Measurements from ENCODE around the gene RRP7A.

The RRP7A gene

GRCh38 chr22:42472671-42473070 lies 46.9 kb downstream of the RRP7A start:
- DNase-seq (ENCODE audit: low read depth): no peak
- H3K4me3 ChIP-seq (ENCODE audit: low read depth, low read length): no peak overlapping the region
- TF ChIP-seq CTCF (IDR thresholded peaks at IDR 0.05; ENCODE audit: low read depth, low read length, missing control alignments): no peak

GRCh38 chr22:42471441-42471840 lies 48.2 kb downstream of the RRP7A start:
- DNase-seq (ENCODE audit: low read depth): no peak
- H3K4me3 ChIP-seq (ENCODE audit: low read depth, low read length): no peak overlapping the region
- TF ChIP-seq CTCF (IDR thresholded peaks at IDR 0.05; ENCODE audit: low read depth, low read length, missing control alignments): no peak

GRCh38 chr22:42470366-42471082 lies 49.1 kb downstream of the RRP7A start:
- H3K4me3 ChIP-seq (ENCODE audit: low read depth, low read length): no peak overlapping the region
- TF ChIP-seq CTCF (IDR thresholded peaks at IDR 0.05; ENCODE audit: low read depth, low read length, missing control alignments): no peak
- no peak for DNase-seq (ENCODE audit: low read depth)

GRCh38 chr22:42468841-42469240 lies 50.8 kb downstream of the RRP7A start:
- no peak overlapping the region for H3K4me3 ChIP-seq (ENCODE audit: low read depth, low read length)
- no peak for DNase-seq (ENCODE audit: low read depth)
- no peak for TF ChIP-seq CTCF (IDR thresholded peaks at IDR 0.05; ENCODE audit: low read depth, low read length, missing control alignments)

- no peak overlapping the region for H3K4me3 ChIP-seq (ENCODE audit: low read depth, low read length)
- DNase-seq (ENCODE audit: low read depth): no peak
- TF ChIP-seq CTCF (IDR thresholded peaks at IDR 0.05; ENCODE audit: low read depth, low read length, missing control alignments): no peak
These were observed 57.6 kb downstream of the RRP7A start for GRCh38 chr22:42462016-42462415.

- H3K4me3 ChIP-seq (ENCODE audit: low read depth, low read length): no peak overlapping the region
- DNase-seq (ENCODE audit: low read depth): no peak
- no peak for TF ChIP-seq CTCF (IDR thresholded peaks at IDR 0.05; ENCODE audit: low read depth, low read length, missing control alignments)
These were observed 58.1 kb downstream of the RRP7A start for GRCh38 chr22:42461511-42461910.
